ENCODE results near the gene AGPAT4.

DNA sequence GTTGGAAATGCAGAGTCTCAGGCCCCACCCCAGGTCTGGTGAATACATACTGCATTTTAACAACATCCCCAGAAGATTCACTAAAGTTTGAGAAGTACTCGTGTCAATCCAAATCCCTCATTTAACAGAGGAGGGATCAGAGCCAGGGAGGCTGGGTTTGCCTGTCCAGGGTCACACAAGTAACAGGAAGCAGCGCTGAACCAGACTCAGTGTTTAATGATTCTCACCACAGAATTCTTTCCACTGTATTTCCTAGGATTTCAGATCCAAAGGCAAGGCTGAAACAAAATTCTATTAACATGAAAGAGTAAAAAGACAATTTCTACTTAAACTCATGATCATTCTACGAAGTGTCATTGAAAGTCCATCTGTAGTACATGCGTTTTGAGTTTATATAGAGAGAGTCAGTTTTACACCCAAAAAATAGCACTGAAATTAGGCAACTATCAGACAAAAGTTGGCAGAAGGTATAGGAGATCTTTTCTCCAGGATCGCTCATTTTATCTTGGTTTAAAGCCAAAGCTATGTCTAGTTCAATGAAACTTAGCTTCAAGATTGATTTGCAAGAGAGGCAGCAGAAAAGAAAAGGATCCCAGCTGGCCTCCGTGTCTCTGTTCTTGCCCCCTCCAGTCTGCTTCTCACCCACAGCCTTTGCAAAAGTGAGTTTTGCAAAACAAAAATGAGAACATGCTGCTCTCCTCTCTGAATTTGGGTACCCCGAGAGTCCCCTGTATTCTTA is 6.0 kb upstream of the AGPAT4 start:
- TF ChIP-seq, protein P1, sequence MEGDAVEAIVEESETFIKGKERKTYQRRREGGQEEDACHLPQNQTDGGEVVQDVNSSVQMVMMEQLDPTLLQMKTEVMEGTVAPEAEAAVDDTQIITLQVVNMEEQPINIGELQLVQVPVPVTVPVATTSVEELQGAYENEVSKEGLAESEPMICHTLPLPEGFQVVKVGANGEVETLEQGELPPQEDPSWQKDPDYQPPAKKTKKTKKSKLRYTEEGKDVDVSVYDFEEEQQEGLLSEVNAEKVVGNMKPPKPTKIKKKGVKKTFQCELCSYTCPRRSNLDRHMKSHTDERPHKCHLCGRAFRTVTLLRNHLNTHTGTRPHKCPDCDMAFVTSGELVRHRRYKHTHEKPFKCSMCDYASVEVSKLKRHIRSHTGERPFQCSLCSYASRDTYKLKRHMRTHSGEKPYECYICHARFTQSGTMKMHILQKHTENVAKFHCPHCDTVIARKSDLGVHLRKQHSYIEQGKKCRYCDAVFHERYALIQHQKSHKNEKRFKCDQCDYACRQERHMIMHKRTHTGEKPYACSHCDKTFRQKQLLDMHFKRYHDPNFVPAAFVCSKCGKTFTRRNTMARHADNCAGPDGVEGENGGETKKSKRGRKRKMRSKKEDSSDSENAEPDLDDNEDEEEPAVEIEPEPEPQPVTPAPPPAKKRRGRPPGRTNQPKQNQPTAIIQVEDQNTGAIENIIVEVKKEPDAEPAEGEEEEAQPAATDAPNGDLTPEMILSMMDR (IDR thresholded peaks at IDR 0.05): no peak
- TF ChIP-seq POLR2A (IDR thresholded peaks at IDR 0.05): no peak
- TF ChIP-seq EP300 (IDR thresholded peaks at IDR 0.05): no peak
